Nephron progenitor cell (in vitro differentiated cells): ENCODE data around the gene CDC42BPB.

ENCODE experiments used
- DNase-seq: peaks from one replicate; pipeline ENCODE4 v3.0.0; 2021
- H3K27ac Mint-ChIP-seq: 2 replicates; pipeline ENCODE4 v1.8.0; 2021; ENCODE audit warnings: mild to moderate bottlenecking, moderate library complexity, mixed read lengths
- H3K27me3 Mint-ChIP-seq: 2 replicates; pipeline ENCODE4 v1.8.0; 2021; ENCODE audit warnings: mild to moderate bottlenecking, low read depth, mixed read lengths; ENCODE audit not compliant: poor library complexity
- H3K36me3 Mint-ChIP-seq: 2 replicates; pipeline ENCODE4 v1.8.0; 2021; ENCODE audit warnings: low read depth, mixed read lengths
- H3K4me1 Mint-ChIP-seq: 2 replicates; pipeline ENCODE4 v1.8.0; 2021; ENCODE audit warnings: mixed read lengths
- H3K4me3 Mint-ChIP-seq: 2 replicates; pipeline ENCODE4 v1.8.0; 2021; ENCODE audit warnings: mild to moderate bottlenecking, moderate library complexity, mixed read lengths
- H3K9me3 Mint-ChIP-seq: 2 replicates; pipeline ENCODE4 v1.8.0; 2021; ENCODE audit warnings: mild to moderate bottlenecking, moderate library complexity, mixed read lengths
- CTCF ChIP-seq: fragments of 200-600 bp; sonication (generic); IDR thresholded peaks from 2 replicates; pipeline ENCODE4 v1.5.0; 2021; ENCODE audit warnings: antibody characterized with exemption

The CDC42BPB gene

GRCh38 chr14:102922490-102923200 is 134.7 kb downstream of the CDC42BPB start, which contains the start of gene AMN:
TSS of gene AMN (plus strand) at chr14:102922663. CDS start at chr14:102922689, 26 bp downstream.
- Mint-ChIP-seq H3K4me3 (no peak within 1 kb of the TSS), H3K36me3 (no peaks in the 10 kb centered on the region), H3K27ac (no peak within 1 kb of the TSS), H3K4me1 (no peaks in the 10 kb centered on the region), H3K27me3 (peaks cover 26% of the 10 kb centered on the region), H3K9me3 (no peaks in the 10 kb centered on the region)
- TF ChIP-seq CTCF, result no peak
- no peak for DNase-seq

DNA sequence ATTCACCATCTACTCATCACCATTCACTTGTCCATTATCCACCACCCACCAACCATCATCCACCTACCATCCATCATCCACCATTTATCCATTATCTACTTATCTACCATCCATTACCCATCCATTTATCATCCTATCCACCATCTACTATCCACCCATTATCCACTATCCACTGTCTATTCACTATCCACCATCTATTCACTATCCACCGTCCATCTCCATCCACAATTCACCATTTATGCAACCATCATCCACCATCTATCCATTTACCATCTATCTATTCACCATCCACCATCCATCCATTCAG is 136.4 kb downstream of the CDC42BPB start:
- no peak overlapping the region for H3K4me3 Mint-ChIP-seq
- no peaks in the 10 kb centered on the region for H3K36me3 Mint-ChIP-seq
- peaks cover 9% of the 10 kb centered on the region for H3K27me3 Mint-ChIP-seq
- DNase-seq, result no peak
- no peak overlapping the region for H3K27ac Mint-ChIP-seq
- H3K4me1 Mint-ChIP-seq, result no peaks in the 10 kb centered on the region
- TF ChIP-seq CTCF, result no peak
- H3K9me3 Mint-ChIP-seq, result no peaks in the 10 kb centered on the region

DNA sequence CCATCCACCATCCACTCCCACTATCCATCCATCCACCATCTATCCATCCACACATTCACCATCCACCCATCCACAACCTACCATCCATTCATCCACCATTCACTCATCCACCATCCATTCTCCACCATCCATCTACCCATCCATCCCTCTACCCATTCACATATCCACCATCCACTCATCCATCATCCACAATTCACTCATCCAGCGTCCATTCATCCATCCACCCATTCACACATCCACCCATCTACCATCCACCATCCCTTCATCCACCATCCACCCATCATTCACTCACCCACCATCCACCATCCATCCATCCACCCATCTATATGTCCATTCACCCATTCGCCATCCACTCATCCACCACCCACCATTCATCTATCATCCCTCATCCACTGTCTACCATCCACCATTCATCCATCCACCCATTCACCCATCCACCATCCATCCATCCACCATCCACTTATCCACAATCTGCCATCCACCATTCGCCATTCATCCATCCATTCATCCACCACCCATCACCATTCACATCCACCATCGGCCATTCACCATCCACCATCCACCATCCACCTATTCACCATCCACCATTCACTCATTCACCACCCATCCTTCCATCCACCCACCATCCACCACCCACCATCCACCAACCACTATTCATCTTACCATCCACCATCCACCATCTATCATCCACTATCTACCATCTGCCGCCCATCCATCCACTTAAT is 136.9 kb downstream of the CDC42BPB start:
- Mint-ChIP-seq H3K27me3 (peaks cover 5% of the 10 kb centered on the region), H3K36me3 (no peaks in the 10 kb centered on the region), H3K9me3 (no peaks in the 10 kb centered on the region), H3K4me3 (no peak overlapping the region), H3K4me1 (no peaks in the 10 kb centered on the region), H3K27ac (no peak overlapping the region)
- no peak for TF ChIP-seq CTCF
- DNase-seq, result no peak

GRCh38 chr14:102918438-102918837 is 138.9 kb downstream of the CDC42BPB start:
- Mint-ChIP-seq H3K36me3 (no peaks in the 10 kb centered on the region), H3K4me3 (no peak overlapping the region), H3K4me1 (no peaks in the 10 kb centered on the region), H3K9me3 (no peaks in the 10 kb centered on the region), H3K27me3 (peaks cover 5% of the 10 kb centered on the region), H3K27ac (no peak overlapping the region)
- TF ChIP-seq CTCF, result no peak
- DNase-seq, result no peak

- H3K36me3 Mint-ChIP-seq, result no peaks in the 10 kb centered on the region
- no peaks in the 10 kb centered on the region for H3K4me1 Mint-ChIP-seq
- DNase-seq, result peak; percentile 72
- no peak overlapping the region for H3K27ac Mint-ChIP-seq
- H3K4me3 Mint-ChIP-seq, result no peak overlapping the region
- TF ChIP-seq CTCF, result peak; percentile 60
- no peaks in the 10 kb centered on the region for H3K27me3 Mint-ChIP-seq
- H3K9me3 Mint-ChIP-seq, result no peaks in the 10 kb centered on the region
Observed at GRCh38 chr14:102917469-102918211, 139.7 kb downstream of the CDC42BPB start.
